CD1c-positive myeloid dendritic cell (primary cell): Measurements from ENCODE around the gene KLHL3.

Experiments
- DNase-seq: peaks from one replicate; pipeline ENCODE4 v3.0.0-alpha.2; 2016; ENCODE audit errors: extremely low spot score

Gene KLHL3

DNA sequence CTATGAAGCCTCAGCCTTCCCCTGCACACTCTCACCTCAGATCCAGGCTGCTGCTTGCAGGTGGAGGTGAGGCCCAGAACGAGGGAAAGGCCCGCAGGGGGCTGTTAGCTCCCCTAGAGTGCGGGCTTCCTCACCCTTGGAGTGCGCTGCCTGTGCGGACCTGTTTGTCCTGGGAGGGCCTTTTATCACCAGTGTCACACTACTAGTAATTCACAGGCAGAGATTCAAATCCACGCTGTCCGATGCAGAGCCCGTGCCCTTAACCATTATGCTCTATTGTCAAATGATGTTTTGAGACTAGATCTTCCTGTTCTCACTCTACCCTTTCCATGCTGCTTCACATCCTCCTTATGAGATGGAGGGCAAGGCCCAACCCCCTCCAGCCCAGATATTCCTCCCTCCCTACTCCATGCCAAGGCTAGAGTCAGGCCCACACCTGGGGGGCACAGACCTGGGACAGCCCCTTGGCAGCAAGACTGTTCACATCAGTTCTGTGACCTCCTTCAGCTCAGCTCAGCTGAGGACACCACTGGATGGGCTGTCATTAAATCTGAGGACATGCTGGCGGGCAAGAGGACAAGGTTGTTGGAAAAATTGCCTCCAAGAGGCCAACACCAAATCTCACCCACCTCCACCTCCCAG lies 124.0 kb downstream of the KLHL3 start:
- no peak for DNase-seq

DNA sequence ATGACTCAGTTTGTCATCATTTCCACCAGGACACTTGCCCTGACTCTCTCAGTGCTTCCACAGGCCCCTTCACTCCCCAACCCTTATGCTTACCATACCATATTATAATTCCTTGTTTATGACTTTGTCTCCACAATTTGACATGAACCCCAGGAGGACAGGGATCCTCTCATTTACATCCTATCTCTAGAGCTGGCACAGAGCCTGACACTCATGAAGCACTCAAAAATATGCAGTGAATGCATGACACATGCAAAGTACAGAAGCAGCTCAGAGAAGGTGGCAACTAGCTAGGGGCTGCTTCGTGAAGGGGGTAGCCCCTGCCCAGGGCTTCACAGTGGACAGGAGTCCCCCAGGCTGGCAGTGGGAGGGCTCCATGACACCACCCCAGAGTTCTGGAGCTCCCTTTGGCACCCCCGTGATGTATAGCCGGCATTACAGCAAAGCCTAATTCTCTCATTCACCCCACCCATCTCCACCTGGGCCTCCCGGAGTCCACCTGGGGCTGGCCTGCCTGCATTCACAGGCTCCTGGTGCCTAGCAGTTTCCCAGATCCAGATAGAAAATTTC lies 124.8 kb downstream of the KLHL3 start:
- no peak for DNase-seq

DNA sequence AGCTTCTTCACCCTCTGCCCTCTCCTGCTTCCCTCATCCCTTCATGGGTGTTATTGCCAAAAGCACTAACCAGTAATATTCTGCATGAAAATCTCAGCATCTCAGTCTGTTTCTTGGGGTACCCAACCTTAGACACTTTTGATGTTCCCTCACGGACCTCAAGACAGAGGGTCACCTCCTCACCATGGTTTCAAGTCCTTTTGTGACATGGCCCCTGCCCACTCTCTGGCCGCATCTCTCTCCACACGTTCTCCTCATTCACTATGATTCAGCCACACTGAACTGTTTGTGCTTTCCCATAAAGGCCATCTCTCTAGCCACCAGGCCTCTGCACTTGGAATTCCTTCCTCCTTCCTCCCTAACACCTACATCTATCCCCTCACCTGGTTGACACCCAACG lies 125.3 kb downstream of the KLHL3 start:
- DNase-seq: no peak

DNA sequence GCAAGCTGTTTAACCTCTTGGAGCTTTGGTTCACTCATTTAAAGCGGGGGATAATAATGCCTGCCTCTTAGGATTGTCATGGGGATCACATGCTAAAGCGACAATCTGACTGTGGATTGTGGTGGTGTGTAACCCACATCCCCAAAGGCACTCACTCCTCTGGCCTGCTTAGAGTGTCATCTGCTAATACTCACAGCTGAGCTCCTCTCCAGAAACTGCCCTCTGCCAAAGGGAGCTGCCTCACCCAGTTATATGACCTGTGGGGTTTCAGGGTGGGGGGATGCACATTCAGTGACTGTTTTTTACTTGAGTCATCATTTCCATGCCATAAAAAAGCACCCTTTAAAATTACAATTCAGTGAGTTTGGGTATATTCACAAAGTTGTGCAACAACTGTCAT lies 126.8 kb downstream of the KLHL3 start:
- DNase-seq: no peak

DNA sequence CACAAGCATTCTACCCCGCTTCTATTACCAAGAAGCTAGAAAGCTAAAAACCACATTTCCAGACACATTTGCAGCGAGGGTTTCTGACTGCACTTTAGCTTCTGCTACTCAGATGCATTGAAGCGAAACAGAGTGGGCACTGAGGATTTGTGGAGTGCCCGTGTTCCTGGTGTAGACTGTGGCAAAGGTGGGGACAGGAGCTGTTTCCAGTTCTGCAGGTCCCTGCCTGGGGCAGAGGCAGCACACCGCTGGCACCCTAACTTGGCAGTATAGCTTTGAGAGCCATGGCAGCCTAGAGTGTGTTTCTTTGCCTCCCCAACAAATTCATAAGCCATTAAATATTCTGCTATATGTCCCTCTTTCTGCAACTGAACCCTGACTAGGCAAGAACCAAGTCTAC lies 128.1 kb downstream of the KLHL3 start:
- no peak for DNase-seq

DNA sequence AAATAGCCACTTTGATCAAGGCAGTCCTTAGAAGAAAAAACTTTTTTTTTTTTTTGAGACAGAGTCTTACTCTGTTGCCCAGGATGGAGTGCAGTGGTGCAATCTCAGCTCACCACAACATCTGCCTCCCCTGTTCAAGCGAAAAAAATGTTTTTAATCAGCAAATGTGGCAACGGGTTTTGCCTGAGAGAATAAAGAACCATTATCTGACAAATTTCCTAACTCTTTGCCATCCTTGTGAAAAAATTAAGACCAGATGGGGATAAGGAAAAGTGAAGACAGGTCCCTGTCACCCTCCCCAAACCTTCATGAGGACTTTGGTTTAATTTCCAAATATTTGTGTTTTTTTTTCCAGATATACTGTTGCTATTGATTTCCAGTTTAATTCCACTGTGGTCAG lies 129.5 kb downstream of the KLHL3 start:
- DNase-seq: no peak

DNA sequence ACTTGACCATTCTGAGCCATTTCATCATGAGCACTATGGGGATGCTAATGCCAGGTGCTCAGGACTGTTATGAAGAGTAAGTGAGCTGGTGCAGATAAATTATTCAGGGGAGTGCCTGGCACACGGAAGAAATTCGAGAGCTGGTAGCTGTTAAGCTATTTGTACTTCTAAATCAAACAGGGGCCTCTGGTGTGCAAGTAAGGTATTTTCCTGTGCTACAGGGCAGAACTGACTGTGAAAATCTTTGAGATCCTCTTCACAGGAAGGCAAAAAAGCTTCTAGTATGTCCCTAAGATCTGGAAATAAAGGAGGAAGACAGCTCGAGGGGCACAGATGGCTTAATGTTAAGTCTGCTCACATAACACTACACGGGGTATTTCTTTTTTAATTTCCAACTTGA lies 130.5 kb downstream of the KLHL3 start:
- no peak for DNase-seq

DNA sequence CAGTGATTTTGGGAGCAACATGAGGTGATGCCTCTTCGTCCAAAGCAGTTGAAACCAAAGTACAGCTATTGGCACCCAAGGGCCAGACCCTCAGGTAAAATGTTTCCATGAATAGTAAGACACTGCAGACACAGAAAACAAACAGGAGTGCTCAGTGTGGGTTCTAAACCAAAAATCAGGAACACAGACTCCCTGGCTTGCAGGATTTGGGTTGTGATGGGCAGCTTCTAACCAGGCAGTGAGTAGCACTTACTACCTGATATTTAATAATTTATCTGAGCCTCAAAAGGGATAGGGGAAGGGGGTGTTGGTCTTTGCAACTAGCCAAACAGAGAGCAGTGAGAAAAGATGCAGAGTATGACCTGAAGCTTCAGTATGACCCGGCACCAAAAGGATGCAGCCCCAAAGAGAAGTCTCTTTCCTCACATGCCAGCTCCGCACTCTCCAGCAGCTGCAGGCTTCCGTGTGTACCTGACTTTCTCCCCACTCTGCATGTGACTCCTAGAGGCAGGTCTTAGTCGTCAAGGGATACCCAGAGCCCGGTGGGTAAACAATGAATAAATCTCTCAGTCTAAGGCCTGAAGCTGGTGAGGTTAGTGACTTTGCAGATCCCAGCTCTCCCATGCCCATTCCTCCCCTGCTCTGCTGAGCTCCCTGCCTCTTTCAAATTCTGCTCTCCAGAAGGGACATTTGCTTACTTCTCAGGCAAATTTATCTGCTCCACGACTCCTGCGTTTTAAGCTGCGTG lies 131.4 kb downstream of the KLHL3 start:
- no peak for DNase-seq

DNA sequence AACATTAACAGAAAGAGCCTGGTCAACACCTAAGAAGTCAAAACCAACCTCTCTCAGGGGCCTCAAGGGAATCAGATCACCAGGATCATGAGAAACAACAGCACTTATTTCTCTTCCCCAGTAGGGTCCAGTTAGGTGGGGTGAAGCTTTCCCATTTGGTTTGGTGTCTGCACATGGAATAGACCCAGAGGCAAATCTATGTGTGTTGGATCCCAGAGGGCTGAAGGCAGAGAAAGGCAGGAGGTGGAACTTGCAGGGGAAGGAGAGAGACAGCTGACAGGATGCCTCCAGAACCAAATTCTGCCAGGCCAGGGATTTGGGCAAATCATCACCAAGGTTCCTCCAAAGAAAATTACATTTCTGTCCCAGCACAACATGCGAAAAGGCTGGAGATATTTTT lies 132.0 kb downstream of the KLHL3 start:
- no peak for DNase-seq

DNA sequence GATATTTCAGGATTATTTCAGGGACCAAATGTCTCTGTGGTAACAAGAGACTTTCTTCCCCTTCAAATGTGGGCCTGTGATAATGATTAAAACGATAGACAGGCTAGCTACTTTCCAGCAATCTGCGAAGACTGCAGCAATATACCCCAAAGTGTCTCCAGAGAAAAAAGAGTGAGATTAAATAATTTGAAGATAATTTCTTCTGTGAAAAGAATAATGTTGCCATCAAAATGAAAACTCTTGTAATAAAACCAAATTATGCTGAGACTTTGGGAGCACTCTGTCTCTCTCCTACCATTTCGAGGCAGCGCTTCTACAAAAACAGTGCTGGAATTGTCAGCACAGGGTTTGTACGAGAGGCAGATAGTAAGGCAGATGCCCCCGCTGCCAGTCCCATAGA lies 132.5 kb downstream of the KLHL3 start:
- no peak for DNase-seq

DNA sequence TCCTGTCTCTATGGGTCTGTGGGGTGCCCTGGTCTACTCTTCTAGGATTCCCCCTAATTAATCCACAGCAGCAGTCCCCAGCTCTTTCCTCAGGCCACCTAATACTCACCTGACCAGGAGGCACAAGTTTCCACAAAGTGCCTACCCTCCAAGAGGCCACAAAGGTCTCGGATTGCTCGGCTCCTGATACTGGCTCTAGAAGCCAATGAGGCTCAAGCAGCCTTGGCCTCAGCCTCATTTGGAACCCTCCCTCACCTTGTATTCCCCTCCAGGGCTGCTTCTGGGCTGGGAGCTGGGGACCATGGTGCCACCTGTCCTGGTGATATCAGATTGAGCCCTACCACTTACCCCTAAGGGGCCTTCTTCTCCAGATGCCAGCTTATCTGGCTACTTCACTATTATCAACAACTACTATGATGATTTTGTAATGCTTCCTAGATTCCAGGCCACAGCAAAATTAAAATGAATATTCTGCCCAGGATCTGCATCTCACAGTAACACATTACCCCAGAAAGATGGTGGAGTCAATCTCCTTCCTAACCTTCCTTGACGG lies 133.1 kb downstream of the KLHL3 start:
- no peak for DNase-seq

DNA sequence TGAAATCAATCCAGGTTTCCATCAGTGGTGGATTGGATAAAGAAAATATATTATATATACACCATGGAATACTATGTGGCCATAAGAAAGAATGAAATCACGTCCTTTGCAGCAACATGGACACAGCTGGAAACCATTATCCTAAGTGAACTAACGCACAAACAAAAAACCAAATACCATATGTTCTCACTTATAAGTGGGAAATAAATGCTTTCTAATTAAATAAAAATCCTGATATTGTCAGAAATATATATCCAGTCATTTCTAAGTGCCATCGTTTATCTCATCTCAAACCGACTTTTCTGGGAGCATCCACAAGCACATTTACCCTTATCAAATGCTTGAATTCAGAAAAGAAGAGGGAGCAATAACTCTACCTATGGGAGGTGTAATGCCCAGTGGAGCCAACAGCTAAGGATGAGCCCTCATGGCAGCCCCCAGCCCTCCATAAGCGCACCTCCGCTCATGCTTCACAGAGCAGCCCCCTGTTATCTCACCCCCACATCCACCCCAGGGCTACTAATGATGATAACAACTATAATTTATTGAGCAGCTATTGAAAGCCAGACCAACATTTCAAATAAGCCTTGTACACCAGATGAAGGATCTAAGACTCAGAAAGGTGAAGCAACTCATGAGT lies 135.0 kb downstream of the KLHL3 start:
- DNase-seq: no peak

DNA sequence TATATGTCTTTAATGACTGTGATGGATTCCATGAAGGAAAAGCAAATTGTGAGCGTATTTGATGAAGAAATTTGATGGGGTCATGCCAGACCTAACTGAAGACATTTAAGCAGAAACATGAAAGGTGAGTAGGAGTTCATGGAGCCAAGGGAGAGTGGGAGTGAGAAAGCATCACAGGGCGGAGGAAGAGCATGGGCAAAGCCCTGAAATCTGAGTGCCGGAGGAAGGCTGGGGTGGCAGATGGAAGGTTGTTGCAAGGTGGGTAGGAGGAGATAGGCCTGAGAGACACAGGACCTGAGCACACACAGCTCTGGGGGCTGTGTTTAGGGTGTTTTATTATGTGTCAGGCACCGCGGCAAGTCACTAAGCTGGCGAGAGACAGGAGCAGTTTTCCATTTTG lies 136.4 kb downstream of the KLHL3 start:
- no peak for DNase-seq

DNA sequence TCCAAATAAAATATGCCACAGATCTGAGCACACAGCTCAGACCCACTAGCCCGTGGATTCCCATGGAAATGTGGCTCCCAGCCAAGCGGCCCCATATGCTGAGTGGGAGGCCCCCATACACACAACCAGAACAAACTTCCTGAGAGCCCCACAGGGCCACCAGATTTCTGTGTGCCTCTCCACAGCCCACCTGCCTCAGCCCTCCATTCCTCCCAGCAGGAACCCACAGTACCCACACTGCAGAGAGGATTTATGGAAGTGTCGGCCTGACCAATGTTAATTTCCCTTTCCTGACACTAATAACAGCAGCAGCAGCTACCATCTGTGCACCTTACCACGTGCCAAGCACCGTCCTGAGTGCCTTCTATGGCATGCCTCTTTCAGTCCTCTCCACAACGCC lies 137.5 kb downstream of the KLHL3 start:
- no peak for DNase-seq

DNA sequence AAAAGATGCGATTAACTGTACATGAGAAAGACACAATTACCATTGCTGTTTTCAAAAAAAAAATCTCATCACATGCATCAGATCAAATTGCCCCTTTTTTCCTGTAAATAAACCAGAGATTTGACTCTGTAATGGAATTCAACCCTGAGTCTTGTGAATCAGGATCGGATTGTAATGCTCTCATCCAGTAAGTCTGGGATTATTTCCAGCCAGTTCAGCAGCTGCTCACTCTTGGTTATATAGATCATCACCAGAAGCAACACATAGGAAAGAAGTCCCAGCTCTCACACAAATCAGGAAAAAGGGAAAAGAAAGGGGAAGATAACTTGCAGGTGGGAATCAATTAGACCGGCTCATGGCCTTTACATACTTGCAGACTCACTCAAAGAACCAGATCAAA lies 138.9 kb downstream of the KLHL3 start:
- no peak for DNase-seq

DNA sequence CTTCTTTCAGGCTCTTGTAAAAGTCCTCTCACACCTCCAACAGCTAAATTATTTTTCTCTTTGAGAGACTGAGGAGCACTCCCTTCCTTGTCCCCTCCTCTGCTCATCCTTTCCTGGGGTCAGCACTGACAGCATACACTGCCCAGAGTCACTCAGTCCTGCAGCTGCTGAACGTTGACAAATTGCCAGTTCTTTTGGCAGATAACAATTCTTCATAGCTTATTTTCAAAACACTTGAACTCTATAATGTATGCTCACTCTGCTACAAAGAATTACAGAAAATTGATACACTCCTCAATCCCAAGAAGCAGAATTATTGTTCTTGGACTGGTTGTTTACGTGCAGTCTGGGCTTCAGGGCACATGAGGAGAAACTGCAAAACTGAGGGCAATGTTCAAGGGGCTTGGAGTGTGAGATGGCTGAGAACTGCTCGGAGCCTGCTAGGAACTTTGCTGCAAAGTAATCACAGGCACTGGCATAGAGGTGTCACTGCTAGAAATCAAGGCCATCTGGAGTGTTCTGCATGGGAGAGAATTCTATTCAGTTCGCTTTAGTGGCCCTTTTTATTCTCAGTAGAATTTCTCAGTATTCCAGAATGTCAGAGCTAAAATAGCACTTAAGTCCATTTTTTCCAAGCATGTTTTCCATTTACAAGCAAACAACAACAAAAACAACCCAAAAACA lies 140.4 kb downstream of the KLHL3 start:
- no peak for DNase-seq

DNA sequence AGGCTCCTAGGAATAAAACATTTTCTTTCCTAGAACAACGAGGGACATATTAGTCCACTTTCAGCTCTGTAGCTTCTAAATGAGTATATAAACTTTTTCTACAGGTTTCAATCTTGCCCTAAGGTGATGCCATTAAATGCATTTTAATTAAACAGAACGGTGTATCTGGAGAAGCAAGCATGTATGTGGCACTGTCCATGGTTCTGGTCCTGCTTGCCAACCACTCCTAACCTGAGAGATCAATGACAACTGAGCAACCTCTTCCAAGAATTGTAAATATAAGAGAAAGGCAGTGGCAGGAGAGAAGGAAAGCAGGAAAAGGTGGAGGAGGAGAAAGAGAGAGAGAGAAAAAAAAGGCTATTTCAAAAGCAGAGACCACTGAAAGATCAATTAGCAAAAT lies 141.2 kb downstream of the KLHL3 start:
- no peak for DNase-seq

DNA sequence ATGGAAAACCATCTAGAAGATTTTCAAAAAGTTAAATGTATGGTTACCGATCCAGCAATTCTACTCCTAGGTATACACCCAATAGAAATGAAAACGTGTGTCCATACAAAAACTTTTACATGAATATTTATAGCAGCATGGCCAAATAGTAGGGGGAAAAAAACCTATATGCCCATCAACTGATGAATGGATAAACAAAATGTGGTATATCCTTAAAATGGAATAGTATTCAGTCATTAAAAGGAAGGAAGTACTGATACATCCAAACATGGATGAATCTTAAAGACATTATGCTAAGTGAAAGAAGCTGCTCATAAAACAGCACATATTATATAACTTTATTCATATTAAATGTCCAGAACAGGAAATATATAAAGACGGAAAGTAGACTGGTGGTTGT lies 143.6 kb downstream of the KLHL3 start:
- DNase-seq: no peak

DNA sequence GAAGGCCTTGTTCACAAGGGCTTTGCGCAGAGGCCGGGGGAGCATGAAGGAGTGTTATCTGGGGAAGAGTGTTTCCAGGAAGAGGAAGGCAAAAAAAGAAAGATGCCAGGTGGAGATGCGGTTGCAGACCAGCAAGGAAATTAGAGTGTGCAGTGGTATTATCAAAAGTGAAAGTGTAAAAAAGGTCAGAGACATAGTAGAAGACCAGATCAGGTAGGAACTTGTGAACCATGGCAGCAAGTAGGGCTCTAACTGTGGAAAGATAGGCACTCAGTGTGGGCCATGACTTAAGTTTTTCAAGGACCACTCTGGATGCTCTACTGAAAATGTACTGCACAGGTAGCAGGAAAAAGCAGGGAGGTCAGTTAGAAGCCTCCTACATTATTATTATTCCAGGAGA lies 146.7 kb downstream of the KLHL3 start:
- no peak for DNase-seq

DNA sequence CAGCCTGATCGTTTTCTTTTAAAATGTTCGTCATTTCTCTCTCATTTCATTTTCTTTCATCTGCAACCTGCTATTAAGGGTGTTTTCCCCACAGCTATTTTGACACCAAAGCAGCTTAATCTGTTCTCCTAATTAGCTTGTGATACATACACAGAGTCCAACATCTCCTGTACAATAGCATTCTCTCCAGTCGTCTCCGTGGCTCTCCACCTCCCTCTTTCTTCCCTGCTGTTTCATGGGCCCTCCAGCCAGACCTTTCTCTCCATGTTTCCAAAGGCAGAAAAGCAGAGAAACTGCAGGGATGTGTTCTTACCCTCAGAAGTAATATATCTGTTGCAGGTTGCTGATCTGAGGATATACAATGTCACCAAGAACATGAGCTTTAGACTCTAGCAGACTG lies 148.0 kb downstream of the KLHL3 start:
- DNase-seq: no peak

DNA sequence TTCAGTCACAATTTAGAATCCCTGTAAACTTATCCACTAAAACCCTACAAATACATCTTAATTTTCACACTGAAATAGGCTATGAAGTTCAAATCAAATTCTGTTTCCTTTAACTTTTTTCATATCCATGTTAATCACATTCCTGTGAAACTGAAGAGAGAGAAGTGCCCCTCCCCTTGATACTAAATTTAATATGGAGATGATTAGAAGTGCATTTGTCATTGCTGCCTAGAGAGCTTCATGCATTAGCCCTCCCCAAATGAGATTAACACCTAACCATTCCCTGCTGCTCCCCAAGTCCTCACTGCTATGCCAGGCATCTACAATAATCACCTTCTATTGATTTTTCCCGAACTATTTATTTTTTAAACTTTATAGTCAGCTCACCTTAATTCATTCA lies 151.6 kb downstream of the KLHL3 start:
- DNase-seq: no peak

DNA sequence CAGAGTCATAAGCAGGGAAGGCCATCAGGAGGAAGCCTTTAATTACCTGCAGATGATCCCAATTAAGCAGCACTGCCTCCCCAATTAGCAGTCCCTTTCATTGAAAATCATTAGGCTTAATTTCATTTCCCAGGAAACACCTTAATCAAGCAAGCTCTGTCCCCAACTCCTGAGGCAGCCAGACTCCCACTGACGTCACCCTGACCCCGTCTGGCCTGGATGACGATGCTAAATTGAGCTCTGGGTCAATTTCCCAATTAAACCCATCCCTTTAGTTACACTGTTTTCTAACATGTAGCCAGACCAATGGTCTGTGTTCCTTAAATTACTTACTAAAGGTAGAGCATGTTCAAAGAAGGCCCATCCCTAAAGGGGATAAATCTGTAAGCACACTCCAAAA lies 152.8 kb downstream of the KLHL3 start:
- no peak for DNase-seq
